DOHH2 (cell line): ENCODE results near the gene CACNA1A.

ENCODE experiments used
- H3F3A ChIP-seq: fragments of 200-600 bp; sonication (generic), shearing (Covaris generic); 2 replicates; pipeline ENCODE4 v1.6.0; 2016; ENCODE audit warnings: antibody characterized with exemption, mild to moderate bottlenecking; ENCODE audit not compliant: control insufficient read depth, insufficient read depth
- H3K27ac ChIP-seq: fragments of 200-600 bp; sonication (generic); 2 replicates; pipeline ENCODE4 v1.5.1; 2014; ENCODE audit warnings: low read depth, mild to moderate bottlenecking, low read length, moderate library complexity
- H3K27me3 ChIP-seq: fragments of 200-600 bp; sonication (generic); 2 replicates; pipeline ENCODE4 v1.6.1; 2014; ENCODE audit warnings: mild to moderate bottlenecking, low read length, mixed read lengths; ENCODE audit not compliant: control insufficient read depth
- H3K36me3 ChIP-seq: fragments of 200-600 bp; sonication (generic); 2 replicates; pipeline ENCODE4 v1.6.1; 2014; ENCODE audit warnings: mild to moderate bottlenecking, low read length, moderate library complexity, mixed read lengths; ENCODE audit not compliant: control insufficient read depth
- H3K4me1 ChIP-seq: fragments of 200-600 bp; sonication (generic); 2 replicates; pipeline ENCODE4 v1.6.1; 2014; ENCODE audit warnings: mild to moderate bottlenecking, low read length, mixed read lengths; ENCODE audit not compliant: control insufficient read depth
- H3K4me2 ChIP-seq: fragments of 200-600 bp; sonication (generic); 2 replicates; pipeline ENCODE4 v1.6.0; 2014; ENCODE audit warnings: mild to moderate bottlenecking, low read length, moderate library complexity
- H3K4me3 ChIP-seq: fragments of 200-600 bp; sonication (generic); 2 replicates; pipeline ENCODE4 v1.5.1; 2014; ENCODE audit warnings: mild to moderate bottlenecking, low read length, mixed read lengths
- H3K79me2 ChIP-seq: fragments of 200-600 bp; sonication (generic); 2 replicates; pipeline ENCODE4 v1.6.1; 2014; ENCODE audit warnings: mild to moderate bottlenecking, low read length, mixed read lengths; ENCODE audit not compliant: control insufficient read depth
- H3K9me2 ChIP-seq: fragments of 200-600 bp; sonication (generic); replicated peaks from 2 replicates; pipeline ENCODE4 v1.6.1; 2014; ENCODE audit warnings: mild to moderate bottlenecking, low read length, mixed read lengths; ENCODE audit not compliant: control insufficient read depth
- H3K9me3 ChIP-seq: fragments of 200-600 bp; sonication (generic); 2 replicates; pipeline ENCODE4 v1.6.1; 2014; ENCODE audit warnings: antibody characterized with exemption, low read length, mixed read lengths; ENCODE audit not compliant: control insufficient read depth, insufficient read depth
- H4K20me1 ChIP-seq: fragments of 200-600 bp; sonication (generic); 2 replicates; pipeline ENCODE4 v1.6.0; 2014; ENCODE audit warnings: low read depth, mild to moderate bottlenecking, antibody characterized with exemption, low read length, moderate library complexity; ENCODE audit not compliant: control insufficient read depth, insufficient read depth
- CTCF ChIP-seq: fragments of 200-600 bp; sonication (generic); IDR thresholded peaks from one replicate; pipeline ENCODE4 v1.5.1; 2014; ENCODE audit warnings: antibody characterized with exemption, mild to moderate bottlenecking, low read depth, low read length; ENCODE audit not compliant: poor library complexity, severe bottlenecking
- EZH2phosphoT487 ChIP-seq: fragments of 200-600 bp; sonication (generic); IDR thresholded peaks from 2 replicates; pipeline ENCODE4 v1.6.1; 2017; ENCODE audit warnings: borderline replicate concordance, mild to moderate bottlenecking, antibody characterized with exemption, low read length, moderate library complexity, mixed read lengths

The CACNA1A gene

GRCh38 chr19:13290741-13291140 lies 215.5 kb downstream of the CACNA1A start:
- H3K27me3 ChIP-seq, result no peaks in the 10 kb centered on the region
- no peaks in the 10 kb centered on the region for H3K9me3 ChIP-seq
- H3F3A ChIP-seq, result no peaks in the 10 kb centered on the region
- H3K79me2 ChIP-seq, result no peaks in the 10 kb centered on the region
- no peak overlapping the region for H3K27ac ChIP-seq
- H3K4me2 ChIP-seq, result no peak overlapping the region
- H3K9me2 ChIP-seq, result no peaks in the 10 kb centered on the region
- no peaks in the 10 kb centered on the region for H3K36me3 ChIP-seq
- H3K4me3 ChIP-seq, result no peak overlapping the region
- no peaks in the 10 kb centered on the region for H4K20me1 ChIP-seq
- no peaks in the 10 kb centered on the region for H3K4me1 ChIP-seq
- TF ChIP-seq EZH2phosphoT487 (no peak), CTCF (no peak)

- no peaks in the 10 kb centered on the region for H3K36me3 ChIP-seq
- no peaks in the 10 kb centered on the region for H3K9me3 ChIP-seq
- H3K27ac ChIP-seq, result no peak overlapping the region
- TF ChIP-seq CTCF, result no peak
- TF ChIP-seq EZH2phosphoT487, result no peak
- H4K20me1 ChIP-seq, result no peaks in the 10 kb centered on the region
- no peaks in the 10 kb centered on the region for H3K79me2 ChIP-seq
- no peaks in the 10 kb centered on the region for H3K4me1 ChIP-seq
- H3F3A ChIP-seq, result no peaks in the 10 kb centered on the region
- no peaks in the 10 kb centered on the region for H3K9me2 ChIP-seq
- H3K4me2 ChIP-seq, result no peak overlapping the region
- H3K4me3 ChIP-seq, result no peak overlapping the region
- H3K27me3 ChIP-seq, result no peaks in the 10 kb centered on the region
Observed at GRCh38 chr19:13289295-13289694, 217.0 kb downstream of the CACNA1A start.

GRCh38 chr19:13286195-13286985 lies 219.9 kb downstream of the CACNA1A start:
- no peaks in the 10 kb centered on the region for H3K9me2 ChIP-seq
- H3K4me1 ChIP-seq, result no peaks in the 10 kb centered on the region
- no peaks in the 10 kb centered on the region for H4K20me1 ChIP-seq
- H3K4me2 ChIP-seq, result no peak overlapping the region
- no peaks in the 10 kb centered on the region for H3K27me3 ChIP-seq
- H3K36me3 ChIP-seq, result no peaks in the 10 kb centered on the region
- H3K27ac ChIP-seq, result no peak overlapping the region
- H3K4me3 ChIP-seq, result no peak overlapping the region
- H3F3A ChIP-seq, result no peaks in the 10 kb centered on the region
- H3K79me2 ChIP-seq, result no peaks in the 10 kb centered on the region
- TF ChIP-seq CTCF (no peak), EZH2phosphoT487 (no peak)
- no peaks in the 10 kb centered on the region for H3K9me3 ChIP-seq
